Stromal cell of bone marrow (primary cell): ENCODE data around the gene INHBB.

ENCODE experiments used
- DNase-seq: peaks from one replicate; pipeline ENCODE4 v3.0.0-alpha.2; 2012; ENCODE audit warnings: low read depth

Gene INHBB

GRCh38 chr2:120343100-120343432, 2.9 kb upstream of the INHBB start:
- no peak for DNase-seq

DNA sequence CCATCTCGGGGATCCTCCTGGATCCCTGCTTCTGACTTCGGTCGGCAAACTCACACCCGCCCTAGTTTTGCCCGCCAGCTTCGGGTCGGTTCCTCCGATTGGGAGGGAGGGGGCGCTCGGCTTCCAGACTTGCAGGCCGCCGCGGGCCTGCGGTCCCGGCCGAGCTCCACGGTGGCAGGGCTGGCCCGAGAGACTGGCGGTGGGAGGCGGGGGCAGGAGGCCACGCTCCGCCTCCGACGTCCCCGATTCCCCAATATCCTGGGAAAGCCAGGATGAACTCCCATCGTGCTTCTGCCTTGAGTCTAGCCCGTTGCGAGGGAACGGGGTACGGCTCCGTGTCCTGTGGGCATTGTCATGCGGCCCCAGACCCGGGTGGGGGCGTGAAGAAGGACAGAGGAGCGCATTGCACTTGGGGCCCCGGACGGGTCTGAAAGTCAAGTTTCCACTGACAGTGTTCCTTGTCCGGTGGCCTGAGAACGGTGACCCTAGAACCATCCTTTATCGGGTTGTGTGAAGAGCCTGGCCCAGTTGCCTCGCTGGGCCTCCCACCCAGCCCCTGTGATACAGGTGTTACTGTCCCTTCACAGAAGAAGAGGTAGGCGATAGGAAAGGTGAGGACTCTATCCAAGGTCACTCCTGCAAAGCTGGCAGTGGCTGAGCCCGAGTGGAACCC, 2.4 kb upstream of the INHBB start:
- DNase-seq, result peak; percentile 36

- no peak for DNase-seq
Observed at GRCh38 chr2:120344214-120344975, 1.5 kb upstream of the INHBB start.

- DNase-seq, result no peak
Observed at GRCh38 chr2:120344976-120345581, 857 bp upstream of the INHBB start.

- DNase-seq, result no peak
Observed at GRCh38 chr2:120345608-120346007, 328 bp upstream of the INHBB start.

GRCh38 chr2:120346667-120347358, 877 bp downstream of the INHBB start:
- DNase-seq, result peak; percentile 31

GRCh38 chr2:120347396-120348060, 1.6 kb downstream of the INHBB start:
- no peak for DNase-seq

GRCh38 chr2:120348134-120348736, 2.3 kb downstream of the INHBB start:
- DNase-seq, result no peak

GRCh38 chr2:120348737-120349439, 3.0 kb downstream of the INHBB start:
- DNase-seq, result no peak

GRCh38 chr2:120349440-120349921, 3.5 kb downstream of the INHBB start:
- DNase-seq, result no peak

GRCh38 chr2:120350080-120350479, 4.1 kb downstream of the INHBB start:
- no peak for DNase-seq

GRCh38 chr2:120350801-120351320, 4.9 kb downstream of the INHBB start:
- no peak for DNase-seq

DNA sequence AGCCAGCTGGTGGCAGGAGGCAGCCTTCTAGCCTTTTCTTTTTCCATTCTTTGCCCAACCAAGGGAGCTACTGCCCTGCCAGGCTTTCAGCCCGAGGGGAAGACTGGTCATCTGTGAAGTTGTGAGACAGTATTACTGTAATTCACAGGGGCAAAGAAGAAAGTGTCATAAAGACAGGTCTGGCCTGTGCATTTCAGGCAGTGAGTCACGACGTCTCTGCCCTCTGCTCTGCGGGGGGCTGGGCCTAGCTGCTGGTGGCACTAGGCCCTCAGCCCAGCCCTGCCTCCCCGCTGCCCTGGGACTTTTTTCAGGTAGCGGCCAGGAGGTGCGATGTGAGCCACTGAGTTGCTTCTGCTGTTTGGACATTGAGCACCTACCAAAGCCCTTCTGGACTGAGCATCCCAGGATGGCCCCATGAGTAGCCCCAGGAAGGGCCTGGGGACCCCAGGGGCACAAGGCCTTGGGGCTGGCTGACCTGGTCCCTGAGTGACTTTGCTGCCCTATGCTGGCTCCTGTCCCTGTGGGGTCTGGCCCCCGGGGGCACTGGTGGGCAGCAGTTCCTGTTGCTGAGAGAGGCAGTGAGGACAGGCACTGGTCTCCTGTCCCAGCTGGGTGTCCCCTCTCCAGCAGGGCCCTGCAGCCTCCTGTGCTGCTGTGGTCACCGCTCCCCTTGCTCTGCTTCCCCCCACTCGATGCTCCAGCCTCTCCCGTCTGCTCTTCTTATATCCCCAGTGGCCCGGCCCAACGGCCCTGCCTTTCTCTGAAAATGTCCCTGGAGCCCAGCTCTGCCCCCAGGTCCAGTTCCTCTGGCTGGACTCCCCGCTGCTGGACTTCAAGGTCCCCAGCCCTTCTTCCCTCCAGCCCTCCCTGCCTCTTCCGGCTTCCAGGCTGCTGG, 7.0 kb downstream of the INHBB start:
- DNase-seq, result no peak

GRCh38 chr2:120353591-120353898, 7.6 kb downstream of the INHBB start:
- DNase-seq, result no peak

GRCh38 chr2:120353931-120354330, 8.0 kb downstream of the INHBB start:
- DNase-seq, result no peak

GRCh38 chr2:120354467-120354866, 8.5 kb downstream of the INHBB start:
- DNase-seq, result no peak

DNA sequence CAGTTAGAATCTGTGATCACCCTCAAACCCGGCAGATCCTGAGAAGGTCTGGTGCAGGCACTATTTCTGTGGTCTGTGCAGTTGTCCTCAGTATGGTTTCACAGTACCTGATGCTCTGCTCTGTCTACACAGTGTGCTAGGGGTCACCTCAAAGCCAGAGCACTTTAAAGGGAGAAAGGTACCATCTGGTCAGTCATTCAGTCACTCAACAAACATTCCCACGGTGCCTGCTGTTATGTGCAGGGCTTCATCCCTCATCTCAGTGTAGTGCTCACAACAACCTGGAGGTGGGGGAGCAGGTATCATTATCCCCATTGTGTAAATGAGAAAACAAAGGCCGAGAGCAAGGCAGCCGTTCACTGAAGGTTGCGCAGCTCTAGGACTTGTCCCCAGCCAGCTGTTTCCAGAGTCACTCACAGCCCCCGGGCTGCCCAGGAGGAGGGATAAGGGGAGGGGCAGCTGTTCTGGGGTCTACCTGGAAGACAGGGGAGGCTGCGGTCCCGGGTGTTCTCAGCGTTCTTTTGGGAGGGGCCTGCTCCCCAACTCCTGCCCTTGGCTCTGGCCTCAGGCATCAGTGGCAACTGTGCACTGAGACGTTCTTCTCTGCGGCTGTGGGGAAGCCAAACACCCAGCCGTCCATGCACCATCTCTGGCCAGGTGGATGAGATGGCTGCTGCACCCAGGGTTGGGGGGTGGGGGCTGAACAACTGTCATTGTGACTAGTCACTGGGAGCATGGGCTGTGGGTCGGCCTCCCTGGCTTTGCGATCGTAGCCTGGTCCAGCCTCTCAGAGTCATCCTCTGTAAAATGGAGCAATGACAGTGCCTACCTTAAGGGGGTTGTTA, 9.2 kb downstream of the INHBB start:
- DNase-seq, result no peak

DNA sequence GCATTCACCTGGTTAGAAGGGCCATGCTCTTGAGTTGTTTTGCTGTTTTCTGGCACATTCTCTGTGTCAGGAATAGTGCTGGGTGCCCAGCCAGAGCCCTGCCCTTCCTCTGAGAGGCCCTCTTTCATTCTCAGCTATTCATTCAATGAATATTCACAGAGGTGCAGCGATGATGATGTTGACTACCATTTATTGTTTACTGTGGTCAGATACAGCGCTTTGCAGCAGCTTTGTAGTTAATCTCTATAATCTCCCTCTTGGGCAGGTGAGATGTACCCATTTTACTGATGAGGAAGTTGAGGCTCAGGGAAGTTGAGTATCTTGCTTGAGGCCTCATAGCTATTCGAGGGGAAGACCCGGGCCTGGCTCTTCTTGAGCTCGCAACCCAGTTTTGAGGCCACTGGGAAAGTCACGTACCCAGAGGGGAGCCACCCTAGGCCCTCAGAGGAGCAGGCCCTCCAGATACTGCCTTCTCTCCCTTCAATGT, 9.9 kb downstream of the INHBB start:
- no peak for DNase-seq

DNA sequence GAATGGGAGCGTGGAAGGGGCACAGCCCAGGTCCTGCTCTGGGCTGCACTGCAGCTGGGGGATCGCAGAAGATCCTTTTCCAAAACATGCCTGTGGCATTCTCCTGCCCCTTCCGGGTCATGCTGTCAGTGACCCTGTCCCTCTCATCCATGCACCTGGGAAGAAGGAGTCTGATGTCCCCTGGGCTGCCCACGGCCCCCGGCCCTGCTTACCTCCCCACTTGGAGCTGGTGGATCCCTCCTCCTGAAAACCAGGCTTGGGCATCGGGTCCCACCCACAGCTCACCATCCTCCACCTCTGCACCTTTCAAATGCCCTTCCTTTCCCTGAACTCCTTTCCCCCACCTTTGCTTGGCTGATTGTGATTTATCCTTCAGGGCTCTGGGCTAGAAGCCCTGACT, 11.8 kb downstream of the INHBB start:
- no peak for DNase-seq
